HCT116 (cell line): Measurements from ENCODE around the gene DNAH9. TPM values are rescaled to one million over a fixed set of nuclear protein-coding genes. Genes with fewer than 3 reads are reported as not detected.

Source experiments
- ATAC-seq: fragments of 200-7000 bp; cut with Tn5 transposase; 2 replicates; pipeline ENCODE4 v1.9.1; 2020; ENCODE audit warnings: mild to moderate bottlenecking, moderate library complexity
- BruUV-seq: library from RNA; stranded (reverse); fragments of 400-500 nt; replicated peaks from 2 replicates; lab custom pipeline; 2021; lab: Mats Ljungman, UMichigan
- CTCF ChIA-PET: fragments of 300-600 bp; sonication (Branson Sonifier 250); formaldehyde crosslinking; loops from one replicate; lab custom pipeline; 2021; ENCODE audit warnings: antibody characterized with exemption; lab: Charles Lee
- POLR2A ChIA-PET: fragments of 300-600, 350-600 bp; sonication (Branson Sonifier 250); formaldehyde crosslinking; loops from one replicate; lab custom pipeline; 2021; ENCODE audit warnings: antibody characterized with exemption; lab: Charles Lee
- RAD21 ChIA-PET, 2 experiments: fragments of 300-600 bp; sonication (Branson Sonifier 250); formaldehyde crosslinking; loops; one replicate each; lab custom pipeline; 2023; ENCODE audit warnings: low total read pairs in 2 of 2; ENCODE audit not compliant: uncharacterized antibody in 2 of 2, unreplicated experiment in 2 of 2, low non-redundant PET in 1 of 2; lab: Charles Lee
- DNase-seq: peaks from one replicate; pipeline ENCODE4 v3.0.0-alpha.2; 2010; ENCODE audit warnings: low read depth, low spot score
- H2AFZ ChIP-seq: fragments of 200-600 bp; shearing (Covaris generic), sonication (generic); 2 replicates; pipeline ENCODE4 v1.6.1; 2017; ENCODE audit warnings: low read depth, mixed run types, mixed read lengths, antibody characterized with exemption, low read length; ENCODE audit not compliant: poor library complexity, severe bottlenecking
- H3K27ac ChIP-seq: 2 replicates; pipeline ENCODE4 v1.5.1; 2012; ENCODE audit warnings: low read depth, low read length
- H3K27me3 ChIP-seq: fragments of 200-600 bp; sonication (generic); 2 replicates; pipeline ENCODE4 v1.6.1; 2016; ENCODE audit warnings: mixed run types, low read length, mixed read lengths; ENCODE audit not compliant: insufficient read depth
- H3K36me3 ChIP-seq, 2 experiments: fragments of 200-500 bp in 1 of 2; fragments of 200-600 bp in 1 of 2; sonication (Bioruptor generic) in 1 of 2; sonication (generic) in 1 of 2; 2 replicates each; pipeline versions ENCODE4 v1.5.1 to v1.6.1; 2014 to 2016; ENCODE audit warnings: low read length in 2 of 2, inconsistent platforms in 1 of 2, mixed read lengths in 1 of 2, mixed run types in 1 of 2; ENCODE audit not compliant: insufficient read depth in 2 of 2, control insufficient read depth in 1 of 2
- H3K4me1 ChIP-seq, 2 experiments: fragments of 200-600 bp in 1 of 2; sonication (generic) in 1 of 2; 2 replicates each; pipeline versions ENCODE4 v1.5.1 to v1.6.1; 2012 to 2017; ENCODE audit warnings: low read length in 2 of 2, inconsistent platforms in 1 of 2, mild to moderate bottlenecking in 1 of 2, mixed read lengths in 1 of 2, mixed run types in 1 of 2, moderate library complexity in 1 of 2; ENCODE audit not compliant: insufficient read depth in 2 of 2, control insufficient read depth in 1 of 2
- H3K4me2 ChIP-seq: fragments of 200-600 bp; sonication (generic); 2 replicates; pipeline ENCODE4 v1.6.1; 2017; ENCODE audit warnings: mixed run types, low read length, mixed read lengths
- H3K4me3 ChIP-seq, 2 experiments: fragments of 200-600 bp in 1 of 2; sonication (generic) in 1 of 2; replicated peaks in 1 of 2; 2 replicates each; pipeline ENCODE4 v1.5.1; 2011 to 2016; ENCODE audit warnings: low read length in 2 of 2, control low read depth in 1 of 2, low read depth in 1 of 2, mild to moderate bottlenecking in 1 of 2, mixed read lengths in 1 of 2, mixed run types in 1 of 2
- H3K79me2 ChIP-seq: fragments of 200-600 bp; sonication (generic); 2 replicates; pipeline ENCODE4 v1.6.1; 2017; ENCODE audit warnings: mild to moderate bottlenecking, mixed run types, low read length, moderate library complexity, mixed read lengths; ENCODE audit not compliant: insufficient read depth
- H3K9ac ChIP-seq: fragments of 200-600 bp; sonication (generic); 2 replicates; pipeline ENCODE4 v1.6.1; 2016; ENCODE audit warnings: low read length, mixed read lengths
- H3K9me2 ChIP-seq: fragments of 200-600 bp; sonication (generic), shearing (Covaris generic); 2 replicates; pipeline ENCODE4 v1.6.1; 2017; ENCODE audit warnings: mixed run types, mild to moderate bottlenecking, moderate library complexity; ENCODE audit not compliant: insufficient read depth
- H3K9me3 ChIP-seq, 2 experiments: fragments of 200-500 bp in 1 of 2; fragments of 200-600 bp in 1 of 2; sonication (Bioruptor generic) in 1 of 2; sonication (generic) in 1 of 2; 2 replicates each; pipeline ENCODE4 v1.6.1; 2014 to 2017; ENCODE audit warnings: low read length in 2 of 2, mixed read lengths in 2 of 2, inconsistent platforms in 1 of 2, low read depth in 1 of 2, mild to moderate bottlenecking in 1 of 2, mixed run types in 1 of 2, moderate library complexity in 1 of 2; ENCODE audit not compliant: control insufficient read depth in 1 of 2, insufficient read depth in 1 of 2
- H4K20me1 ChIP-seq: fragments of 200-600 bp; sonication (generic), shearing (Covaris generic); 2 replicates; pipeline ENCODE4 v1.6.1; 2017; ENCODE audit warnings: mixed run types, mild to moderate bottlenecking, moderate library complexity; ENCODE audit not compliant: insufficient read depth
- ATF3 ChIP-seq: IDR thresholded peaks from 2 replicates; pipeline ENCODE4 v1.6.1; 2012
- CEBPB ChIP-seq: IDR thresholded peaks from 2 replicates; pipeline ENCODE4 v1.6.1; 2012; ENCODE audit warnings: low read depth
- CTCF ChIP-seq, 3 experiments: fragments of 200-600 bp in 1 of 3; sonication (generic) in 1 of 3; IDR thresholded peaks in 2 of 3; conservative IDR thresholded peaks in 1 of 3; 2 replicates each; pipeline ENCODE4 v1.5.1; 2012 to 2017; ENCODE audit warnings: low read depth in 2 of 3, low read length in 2 of 3, antibody characterized with exemption in 1 of 3, borderline replicate concordance in 1 of 3, control low read depth in 1 of 3, mild to moderate bottlenecking in 1 of 3, mixed read lengths in 1 of 3, mixed run types in 1 of 3, moderate library complexity in 1 of 3; ENCODE audit not compliant: insufficient read depth in 1 of 3
- EZH2phosphoT487 ChIP-seq: fragments of 200-600 bp; IDR thresholded peaks from 2 replicates; pipeline ENCODE4 v1.6.1; 2018; ENCODE audit warnings: antibody characterized with exemption, borderline replicate concordance
- SIN3A ChIP-seq: IDR thresholded peaks from 2 replicates; pipeline ENCODE4 v1.6.1; 2012; ENCODE audit warnings: low read depth
- SP1 ChIP-seq: IDR thresholded peaks from 2 replicates; pipeline ENCODE4 v1.6.1; 2012; ENCODE audit warnings: low read depth
- YY1 ChIP-seq: IDR thresholded peaks from 2 replicates; pipeline ENCODE4 v1.6.1; 2011; ENCODE audit warnings: low read length, low read depth, moderate library complexity, mild to moderate bottlenecking; ENCODE audit not compliant: insufficient replicate concordance; ENCODE audit errors: extremely low read depth
- ZBTB33 ChIP-seq: IDR thresholded peaks from 2 replicates; pipeline ENCODE4 v1.6.1; 2011; ENCODE audit warnings: mild to moderate bottlenecking, low read length, moderate library complexity; ENCODE audit not compliant: insufficient replicate concordance; ENCODE audit errors: extremely low read depth
- intact Hi-C: fragments of 100-400 bp; cut with micrococcal nuclease; formaldehyde crosslinking; loops from 2 replicates; pipeline ENCODE4 v1.10.0; 2022
- total RNA-seq: library from RNA; stranded (reverse); gene quantifications from one replicate; pipeline ENCODE4 v1.2.1, GENCODE V29; 2021; ENCODE audit not compliant: unreplicated experiment

The DNAH9 gene
- total RNA-seq, 1 experiment from 2014 or later, result not detected

DNA sequence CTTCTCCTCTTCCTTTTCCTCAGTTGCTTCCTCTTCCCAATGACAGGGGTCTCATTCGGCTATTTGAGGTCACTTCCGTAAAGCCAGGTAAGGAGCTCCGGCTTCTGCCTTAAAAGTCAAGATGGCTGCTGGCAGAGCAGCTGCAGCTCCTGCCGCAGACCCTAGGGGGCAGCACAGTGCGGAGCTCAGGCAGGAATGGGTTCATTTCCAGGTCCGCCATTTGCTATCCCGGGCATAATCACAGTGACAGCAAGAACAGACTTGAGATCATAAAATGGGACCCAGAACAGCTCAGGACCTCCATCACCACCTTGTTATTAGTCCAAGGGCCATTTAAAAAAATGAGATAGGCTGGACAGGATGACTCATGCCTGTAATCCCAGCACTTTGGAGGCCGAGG lies 199.5 kb downstream of the DNAH9 start:
- no peaks in the 10 kb centered on the region for H3K9me3 ChIP-seq
- H3K4me1 ChIP-seq, result no peaks in the 10 kb centered on the region
- no peaks in the 10 kb centered on the region for H3K79me2 ChIP-seq
- H3K4me3 ChIP-seq, result no peak overlapping the region
- H2AFZ ChIP-seq, result no peak overlapping the region
- CTCF ChIA-PET, result no interaction called here
- no peaks in the 10 kb centered on the region for H3K9me2 ChIP-seq
- ATAC-seq (peak; percentile 49), DNase-seq (no peak)
- intact Hi-C loops, result no loop called here
- no peak overlapping the region for H3K27ac ChIP-seq
- BruUV-seq, result no TSS peak
- POLR2A ChIA-PET, result no interaction called here
- no peaks in the 10 kb centered on the region; the same call in 1 of the 2 replicates for H3K27me3 ChIP-seq
- no peak for TF ChIP-seq SIN3A
- no peak for TF ChIP-seq ATF3
- TF ChIP-seq EZH2phosphoT487, result no peak
- TF ChIP-seq YY1, result peak; percentile 62
- TF ChIP-seq ZBTB33, result no peak
- no peak for TF ChIP-seq CEBPB
- TF ChIP-seq SP1, result no peak
- peak in 2 of 3 experiments; percentile 63 to 74; a peak in 4 of 6 replicates for TF ChIP-seq CTCF (IDR thresholded peaks at IDR 0.05 in 2 of 3, conservative IDR thresholded peaks at IDR 0.05 in 1 of 3; ENCODE audit: borderline replicate concordance in 1 of 3, insufficient read depth in 1 of 3, low read depth in 2 of 3, low read length in 2 of 3)
- RAD21 ChIA-PET, result no interaction called here
- no peaks in the 10 kb centered on the region for H3K36me3 ChIP-seq
- H3K9ac ChIP-seq, result no peak overlapping the region
- no peak overlapping the region for H3K4me2 ChIP-seq
- no peaks in the 10 kb centered on the region for H4K20me1 ChIP-seq
